Activated T-cell treated with anti-CD3 and anti-CD28 coated beads for 48 hours (primary cell): ENCODE data around the gene RRN3.
"Not testable (repeated sequence)": the region's sequence is repeated elsewhere in the genome, so short reads cannot be mapped to it uniquely, and the experiment has no call there.

Source experiments
- DNase-seq: peaks from one replicate; pipeline ENCODE4 v3.0.0-alpha.2; 2020; ENCODE audit warnings: low read depth

The RRN3 gene

GRCh38 chr16:15051387-15051951 lies 42.6 kb downstream of the RRN3 start:
- no peak for DNase-seq

GRCh38 chr16:15050440-15050839 lies 43.6 kb downstream of the RRN3 start:
- not testable (repeated sequence) for DNase-seq

- no peak for DNase-seq
These were observed 44.4 kb downstream of the RRN3 start for GRCh38 chr16:15049581-15050180.

GRCh38 chr16:15046692-15047376 lies 47.2 kb downstream of the RRN3 start:
- no peak for DNase-seq

GRCh38 chr16:15045270-15045669 lies 48.8 kb downstream of the RRN3 start:
- not testable (repeated sequence) for DNase-seq

GRCh38 chr16:15044286-15044685 lies 49.8 kb downstream of the RRN3 start:
- DNase-seq, result no peak

GRCh38 chr16:15043344-15043743 lies 50.7 kb downstream of the RRN3 start:
- no peak for DNase-seq

GRCh38 chr16:15041271-15042004 lies 52.6 kb downstream of the RRN3 start:
- no peak for DNase-seq

- no peak for DNase-seq
These were observed 55.4 kb downstream of the RRN3 start for GRCh38 chr16:15038689-15039088.

- no peak for DNase-seq
These were observed 56.3 kb downstream of the RRN3 start for GRCh38 chr16:15037745-15038144.

GRCh38 chr16:15037003-15037402 lies 57.1 kb downstream of the RRN3 start:
- DNase-seq, result no peak

GRCh38 chr16:15035163-15035729 lies 58.8 kb downstream of the RRN3 start:
- DNase-seq, result no peak

GRCh38 chr16:15034266-15035162 lies 59.6 kb downstream of the RRN3 start:
- no peak for DNase-seq

GRCh38 chr16:15033309-15033707 lies 60.8 kb downstream of the RRN3 start:
- DNase-seq, result no peak

- DNase-seq, result no peak
These were observed 61.3 kb downstream of the RRN3 start for GRCh38 chr16:15032547-15033308.

GRCh38 chr16:15031586-15031985 lies 62.5 kb downstream of the RRN3 start:
- no peak for DNase-seq

- no peak for DNase-seq
These were observed 62.9 kb downstream of the RRN3 start for GRCh38 chr16:15031179-15031578.

GRCh38 chr16:15029749-15030148 lies 64.3 kb downstream of the RRN3 start:
- not testable (repeated sequence) for DNase-seq

- not testable (repeated sequence) for DNase-seq
These were observed 65.0 kb downstream of the RRN3 start for GRCh38 chr16:15028801-15029698.

GRCh38 chr16:15028345-15028715 lies 65.7 kb downstream of the RRN3 start:
- not testable (repeated sequence) for DNase-seq
